Right cardiac atrium (tissue), 5 donors: ENCODE measurements around the gene PDPN. TPM values are rescaled to one million over a fixed set of nuclear protein-coding genes. Genes with fewer than 3 reads are reported as not detected.

Experiments
- ATAC-seq, 2 donors: fragments of 200-7000 bp; cut with Tn5 transposase; one replicate each; pipeline versions ENCODE4 v1.8.0 to v1.9.1; 2020; ENCODE audit warnings: moderate library complexity in 2 of 2, mild to moderate bottlenecking in 1 of 2
- DNase-seq, 3 donors: peaks; one replicate each; pipeline ENCODE4 v3.0.0-alpha.2; 2020
- H3K27ac ChIP-seq: one replicate; pipeline ENCODE4 v1.5.1; 2013; ENCODE audit warnings: mild to moderate bottlenecking, low read length, control low read depth, moderate library complexity
- H3K27me3 ChIP-seq: one replicate; pipeline ENCODE4 v1.6.1; 2013; ENCODE audit not compliant: control insufficient read depth, insufficient read depth
- H3K4me1 ChIP-seq: one replicate; pipeline ENCODE4 v1.6.1; 2013; ENCODE audit warnings: low read length; ENCODE audit not compliant: control insufficient read depth, insufficient read depth
- H3K4me3 ChIP-seq: one replicate; pipeline ENCODE4 v1.5.1; 2013; ENCODE audit warnings: low read length, control low read depth
- H3K9me3 ChIP-seq: one replicate; pipeline ENCODE4 v1.6.1; 2013; ENCODE audit warnings: low read length; ENCODE audit not compliant: control insufficient read depth
- WGBS: extraction: QIAGEN DNeasy Blood & Tissue Kit; methylation state at CpG from one replicate; pipeline ENCODE4 v1.1.7; 2013; 5-methylcytosine and 5-hydroxymethylcytosine counted together
- intact Hi-C, 4 donors: fragments of 100-400 bp; cut with DNase I; formaldehyde crosslinking; loops; one replicate each; pipeline versions ENCODE4 v1.11.0 to v1.14.0; 2022 to 2023
- polyA plus RNA-seq: library from polyadenylated mRNA; stranded (reverse); fragments of 200-250 nt; gene quantifications from one replicate; pipeline ENCODE4 v1.2.3, GENCODE V29; 2013
- total RNA-seq, 4 donors: library from RNA; stranded (reverse); fragmentation: NEBNext Ultra II Directional; extraction: Animal tissue kit (Norgen Biotek cat#: 25700); gene quantifications; one replicate each; pipeline ENCODE4 v1.2.1, GENCODE V29; 2021
- donor health status: healthy with polysubstance abuse.
- donor health status: DM: no; HTN: yes; CAD: no.
- donor health status: DM: no; HTN: no; CAD: no.
- donor health status: DM: no; HTN: yes; CAD: no; lungs with severe emphysema.
- donor health status: DM: yes; HTN: yes; CAD: no.

Gene PDPN
- total and polyA plus RNA-seq, 5 donors: 11.7 to 24.1 (median 16.4) TPM

DNA sequence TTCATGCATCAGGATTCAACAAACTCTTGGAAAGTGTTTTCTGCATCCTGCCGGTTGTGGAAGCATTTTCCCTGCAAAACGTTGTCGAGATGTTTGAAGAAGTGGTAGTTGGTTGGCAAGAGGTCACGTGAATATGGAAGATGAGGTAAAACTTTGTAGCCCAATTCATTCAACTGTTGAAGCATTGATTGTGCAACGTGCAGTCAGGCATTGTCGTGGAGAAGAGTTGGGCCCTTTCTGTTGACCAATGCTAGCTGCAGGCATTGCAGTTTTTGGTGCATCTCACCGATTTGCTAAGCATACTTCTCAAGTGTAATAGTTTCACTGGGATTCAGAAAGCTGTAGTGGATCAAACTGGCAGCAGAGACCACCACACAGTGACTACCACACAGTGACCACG, 59.4 kb downstream of the PDPN start:
- Histone ChIP-seq H3K4me3 (no peak overlapping the region), H3K9me3 (peaks cover 2% of the 10 kb centered on the region), H3K4me1 (peaks cover 2% of the 10 kb centered on the region), H3K27ac (no peak overlapping the region), H3K27me3 (no peaks in the 10 kb centered on the region)
- no peak for ATAC-seq
- no peak for DNase-seq
- intact Hi-C loops: no loop called here
- WGBS: 79% methylated on average over 8 of the region's 8 CpGs

DNA sequence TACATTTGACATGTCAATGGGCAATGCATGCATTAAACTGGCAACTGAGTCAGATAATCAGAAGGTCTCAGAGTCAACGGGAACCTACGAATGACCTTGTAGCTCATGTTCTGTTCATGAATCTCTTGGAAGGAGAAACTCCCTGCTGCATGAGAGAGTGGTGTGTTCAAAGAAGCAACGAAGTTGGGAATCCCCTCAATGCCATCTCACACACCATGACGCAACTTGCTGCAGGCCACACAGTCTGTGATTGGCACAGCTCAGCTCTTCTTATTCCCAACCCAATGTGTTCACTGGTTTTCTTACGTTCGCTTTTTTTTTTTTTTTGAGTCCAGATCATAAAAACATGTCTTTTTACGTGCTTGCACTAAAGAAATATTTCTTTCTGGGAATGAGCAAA, 62.9 kb downstream of the PDPN start:
- ATAC-seq (no peak), DNase-seq (no peak)
- 90% methylated on average over 7 of the region's 7 CpGs for WGBS
- H3K4me1 ChIP-seq: peaks cover 2% of the 10 kb centered on the region
- H3K4me3 ChIP-seq: no peak overlapping the region
- intact Hi-C loops: no loop called here
- H3K9me3 ChIP-seq: no peaks in the 10 kb centered on the region
- H3K27me3 ChIP-seq: no peaks in the 10 kb centered on the region
- no peak overlapping the region for H3K27ac ChIP-seq

DNA sequence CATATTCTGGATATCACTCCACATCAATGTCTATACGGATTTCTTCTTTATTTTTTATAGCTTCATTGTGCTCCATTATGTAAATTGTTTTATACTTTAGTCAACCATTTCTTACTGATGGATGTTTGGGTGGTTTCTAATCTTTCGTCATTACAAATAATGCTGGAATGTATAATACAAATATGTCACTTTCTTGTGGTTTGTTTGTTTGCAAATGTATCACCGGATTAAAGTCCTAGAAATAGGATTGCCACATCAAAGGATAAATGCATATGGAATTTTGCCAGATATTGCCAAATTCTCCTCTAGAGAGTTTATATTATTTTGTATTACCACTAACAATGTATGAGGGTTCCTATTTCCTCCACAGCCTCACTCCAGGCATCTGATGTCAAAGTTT, 67.6 kb downstream of the PDPN start:
- no peak for ATAC-seq

DNA sequence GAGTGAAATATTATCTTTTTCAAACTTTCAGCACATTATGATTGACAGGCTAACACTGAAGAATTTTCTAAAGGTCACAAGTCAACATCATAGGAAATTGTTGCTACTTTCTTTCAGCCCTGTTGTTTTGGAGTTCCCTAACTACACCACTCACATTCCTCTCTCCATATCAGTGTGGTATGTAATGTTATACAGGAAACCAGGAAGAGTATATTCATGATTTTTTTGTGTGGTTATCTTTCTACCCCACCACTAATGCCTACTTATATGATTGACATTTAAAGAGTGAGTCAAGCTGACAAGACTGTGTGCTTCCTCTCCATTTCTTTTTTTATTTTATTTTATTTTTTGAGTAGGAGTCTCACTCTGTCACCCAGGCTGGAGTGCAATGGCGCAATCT, 68.6 kb downstream of the PDPN start:
- no peak for ATAC-seq
- Histone ChIP-seq H3K4me3 (no peak overlapping the region), H3K27ac (no peak overlapping the region), H3K9me3 (no peaks in the 10 kb centered on the region), H3K4me1 (no peaks in the 10 kb centered on the region), H3K27me3 (no peaks in the 10 kb centered on the region)
- intact Hi-C loops: no loop called here
- 80% methylated on average over 1 of the region's 1 CpG for WGBS
- DNase-seq: no peak

More for the DNA sequence above, 67.6 kb downstream of the PDPN start:
- Histone ChIP-seq H3K4me1 (no peaks in the 10 kb centered on the region), H3K27ac (no peak overlapping the region), H3K27me3 (no peaks in the 10 kb centered on the region), H3K9me3 (no peaks in the 10 kb centered on the region), H3K4me3 (no peak overlapping the region)
- intact Hi-C loops: no loop called here
- WGBS: 73% methylated on average over 3 of the region's 3 CpGs
- no peak for DNase-seq

DNA sequence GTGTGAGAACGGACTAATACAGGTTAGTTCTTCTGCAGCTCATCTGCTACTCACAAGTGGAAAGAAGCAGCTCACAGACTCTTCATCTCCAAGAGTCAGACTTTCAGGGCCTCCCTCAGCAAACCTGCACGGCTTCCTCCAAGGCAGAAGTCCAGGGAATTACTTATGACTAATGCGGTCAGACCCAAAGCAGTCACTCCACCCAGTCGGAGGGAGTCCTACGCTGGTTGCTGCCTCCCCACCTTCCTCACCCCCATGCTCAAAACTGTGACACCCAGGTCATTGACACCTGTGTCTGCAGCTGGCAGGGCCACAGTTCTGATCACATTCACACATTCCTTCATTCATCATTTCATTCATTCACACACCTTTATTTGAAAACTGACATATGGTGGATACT, 77.9 kb downstream of the PDPN start:
- no peaks in the 10 kb centered on the region for H3K27me3 ChIP-seq
- intact Hi-C loops: loop anchor here in 2 of 4 donors (10.0 kb wide), 2 partner anchors 153 to 163 kb away; no protein-coding TSS in a partner anchor
- H3K27ac ChIP-seq: no peak overlapping the region
- no peak overlapping the region for H3K4me3 ChIP-seq
- H3K4me1 ChIP-seq: no peaks in the 10 kb centered on the region
- ATAC-seq: no peak
- no peaks in the 10 kb centered on the region for H3K9me3 ChIP-seq
- 70% methylated on average over 5 of the region's 5 CpGs for WGBS
- no peak for DNase-seq

DNA sequence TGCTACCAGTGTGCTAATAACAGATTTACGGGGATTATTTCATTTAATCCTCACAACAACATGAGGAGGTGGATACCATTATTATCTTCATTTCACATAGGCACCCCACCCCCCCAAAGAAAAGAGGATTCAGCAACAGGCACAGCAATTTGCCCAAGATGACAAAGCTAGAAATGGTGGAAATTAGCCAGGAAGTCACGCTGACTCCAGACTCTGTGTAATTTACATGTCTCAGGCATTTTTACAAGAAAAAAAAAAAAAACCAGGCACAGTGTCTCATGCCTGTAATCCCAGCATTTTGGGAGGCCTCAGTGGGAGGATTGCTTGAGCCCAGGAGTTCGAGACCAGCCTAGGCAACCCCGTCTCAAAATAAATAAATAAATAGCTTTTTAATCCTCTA, 78.9 kb downstream of the PDPN start:
- intact Hi-C loops: loop anchor here in 2 of 4 donors (10.0 kb wide), 2 partner anchors 152 to 162 kb away; no protein-coding TSS in a partner anchor
- Histone ChIP-seq H3K4me1 (no peaks in the 10 kb centered on the region), H3K27ac (no peak overlapping the region), H3K9me3 (no peaks in the 10 kb centered on the region), H3K4me3 (no peak overlapping the region), H3K27me3 (no peaks in the 10 kb centered on the region)
- DNase-seq: no peak
- ATAC-seq: peak in 1 of 2 donors; percentile 31
- WGBS: 49% methylated on average over 4 of the region's 4 CpGs

DNA sequence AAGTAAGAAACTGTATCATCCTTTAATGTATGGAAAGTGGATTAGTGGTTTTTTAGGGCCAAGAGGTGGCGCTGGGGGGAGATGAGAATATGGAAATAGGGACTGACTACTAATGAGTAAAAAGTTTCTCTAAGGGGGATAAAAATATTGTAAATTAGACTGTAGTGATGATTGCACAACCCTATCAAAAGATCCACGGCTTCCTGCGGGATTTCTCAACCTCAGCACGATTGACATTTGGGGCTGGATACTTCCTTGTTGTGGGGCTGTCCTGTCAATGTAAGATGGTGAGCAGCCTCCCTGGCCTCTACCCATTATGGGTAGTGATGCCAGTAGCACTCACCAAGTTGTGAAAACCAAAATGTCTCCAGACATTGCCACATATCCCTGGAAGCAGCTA, 80.3 kb downstream of the PDPN start:
- ATAC-seq (no peak), DNase-seq (no peak)
- no peak overlapping the region for H3K27ac ChIP-seq
- WGBS: 68% methylated on average over 4 of the region's 4 CpGs
- H3K27me3 ChIP-seq: no peaks in the 10 kb centered on the region
- H3K4me1 ChIP-seq: no peaks in the 10 kb centered on the region
- no peak overlapping the region for H3K4me3 ChIP-seq
- H3K9me3 ChIP-seq: no peaks in the 10 kb centered on the region
- intact Hi-C loops: loop anchor here in 3 of 4 donors (2.0 to 10.0 kb wide), 3 partner anchors 151 to 297 kb away; no protein-coding TSS in a partner anchor

DNA sequence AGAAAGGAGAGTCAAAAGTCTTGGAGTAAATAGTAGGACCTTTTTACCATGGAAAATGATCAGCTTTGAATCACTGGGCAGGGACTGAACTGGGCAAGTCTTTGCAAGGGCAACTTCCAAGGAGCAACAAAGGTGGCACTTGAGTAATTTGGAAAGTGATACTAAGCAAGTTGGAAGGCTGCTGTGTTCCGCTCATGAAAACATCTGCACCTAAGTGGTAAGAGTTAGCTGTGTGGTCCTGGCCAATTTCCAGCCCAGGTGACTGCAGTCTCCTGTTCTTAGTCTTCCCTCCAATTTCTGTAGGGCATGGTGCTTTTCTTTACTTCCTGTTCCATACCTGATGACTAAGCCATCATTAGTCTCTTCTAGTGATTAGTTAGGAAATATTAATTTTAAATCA, 80.8 kb downstream of the PDPN start:
- H3K27me3 ChIP-seq: no peaks in the 10 kb centered on the region
- no peaks in the 10 kb centered on the region for H3K9me3 ChIP-seq
- WGBS: 80% methylated on average over 1 of the region's 1 CpG
- H3K4me3 ChIP-seq: no peak overlapping the region
- H3K4me1 ChIP-seq: no peaks in the 10 kb centered on the region
- ATAC-seq (no peak), DNase-seq (no peak)
- intact Hi-C loops: loop anchor here in 3 of 4 donors (2.0 to 10.0 kb wide), 3 partner anchors 150 to 296 kb away; no protein-coding TSS in a partner anchor
- H3K27ac ChIP-seq: no peak overlapping the region

DNA sequence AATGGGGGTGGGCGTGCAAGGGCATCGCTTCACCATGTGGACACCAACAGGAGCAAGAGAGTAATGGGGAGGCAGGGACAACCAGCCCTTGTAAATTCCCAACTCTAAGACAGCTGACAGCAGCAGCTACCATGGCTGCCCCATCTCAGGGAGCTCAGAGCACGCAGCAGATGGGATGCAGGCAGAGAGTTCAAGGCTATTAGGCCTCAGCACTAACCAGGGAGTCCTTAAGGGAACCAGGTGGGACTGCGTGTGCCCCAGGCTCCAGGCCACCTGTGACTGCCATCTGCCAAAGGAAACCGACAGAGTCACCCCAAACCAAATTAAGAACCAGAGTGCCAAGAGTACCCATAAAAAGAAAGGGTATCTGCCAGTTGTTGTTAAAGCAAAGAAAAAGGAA, 82.7 kb downstream of the PDPN start:
- intact Hi-C loops: loop anchor here (2.0 to 10.0 kb wide), 5 partner anchors 148 to 296 kb away; no protein-coding TSS in a partner anchor
- Histone ChIP-seq H3K27me3 (no peaks in the 10 kb centered on the region), H3K4me3 (no peak overlapping the region), H3K9me3 (no peaks in the 10 kb centered on the region), H3K27ac (no peak overlapping the region), H3K4me1 (no peaks in the 10 kb centered on the region)
- 89% methylated on average over 5 of the region's 5 CpGs for WGBS
- no peak for DNase-seq
- no peak for ATAC-seq

Other genes starting within 250 kb of the PDPN start
- not detected for gene PRAMEF14, start 236.7 kb upstream of the PDPN start, total RNA-seq
- not detected for gene PRAMEF14, start 236.7 kb upstream of the PDPN start, polyA plus RNA-seq
- not detected for gene PRAMEF19, start 211.9 kb upstream of the PDPN start, total RNA-seq
- gene PRAMEF19, start 211.9 kb upstream of the PDPN start, polyA plus RNA-seq: not detected
- gene PRAMEF17, start 194.2 kb upstream of the PDPN start, total RNA-seq: not detected
- not detected for gene PRAMEF17, start 194.2 kb upstream of the PDPN start, polyA plus RNA-seq
- not detected for gene PRAMEF20, start 173.4 kb upstream of the PDPN start, total RNA-seq
- not detected for gene PRAMEF20, start 173.4 kb upstream of the PDPN start, polyA plus RNA-seq
- 1 to 10 TPM in 1 of 4 donors, under 1 TPM in 3; 0.23 to 3.9 (median 0.33) TPM for gene LRRC38, start 69.8 kb upstream of the PDPN start, total RNA-seq
- gene LRRC38, start 69.8 kb upstream of the PDPN start, polyA plus RNA-seq: 0.36 TPM
- gene PRDM2, start 116.4 kb downstream of the PDPN start, total RNA-seq: 10 to 100 TPM; 37.2 to 45.9 (median 39.5) TPM
- gene PRDM2, start 116.4 kb downstream of the PDPN start, polyA plus RNA-seq: 16.3 TPM